AG10803 (cell line): ENCODE measurements around the gene CTBP1.

Experiments used
- DNase-seq: peaks from one replicate; pipeline ENCODE4 v3.0.0; 2010; ENCODE audit warnings: low read depth
- H3K4me3 ChIP-seq: 2 replicates; pipeline ENCODE4 v1.5.1; 2011; ENCODE audit warnings: mild to moderate bottlenecking, low read length, control low read depth
- CTCF ChIP-seq: conservative IDR thresholded peaks from 2 replicates; pipeline ENCODE4 v1.5.1; 2011; ENCODE audit warnings: mild to moderate bottlenecking, low read length, control low read depth, inconsistent platforms

Gene CTBP1

DNA sequence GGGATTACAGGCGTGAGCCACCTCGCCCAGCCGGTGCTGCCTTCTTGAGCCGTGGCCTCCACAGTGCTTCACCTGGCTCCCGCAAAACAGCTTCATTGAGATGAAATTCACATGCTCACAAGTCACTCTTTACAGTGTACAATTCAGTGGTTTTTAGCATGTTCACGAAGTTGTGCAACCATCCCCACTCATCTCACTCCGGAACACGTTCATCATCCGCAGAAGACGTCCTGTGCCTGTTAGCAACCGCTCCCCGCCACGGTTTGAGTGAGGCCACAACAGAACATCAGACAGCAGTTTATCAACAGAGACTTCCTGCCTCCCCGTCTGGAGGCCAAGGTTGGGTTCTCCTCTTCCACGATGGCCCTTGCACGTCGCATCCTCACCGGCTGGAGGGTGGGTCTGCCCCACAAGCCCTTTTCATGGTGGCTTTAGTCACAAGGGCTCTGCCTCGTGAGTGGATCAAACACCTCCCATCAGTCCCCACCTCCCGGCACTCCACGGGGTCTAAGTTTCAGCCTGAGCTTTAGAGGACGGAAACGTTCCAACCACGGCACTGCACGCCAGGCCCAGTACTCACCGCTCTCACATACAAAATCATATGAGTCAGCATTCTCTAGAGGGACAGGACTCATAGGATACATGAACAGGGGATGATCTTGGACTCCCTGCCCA is 46.9 kb downstream of the CTBP1 start:
- peak; percentile 88 for DNase-seq
- no peak overlapping the region for H3K4me3 ChIP-seq
- no peak for TF ChIP-seq CTCF

DNA sequence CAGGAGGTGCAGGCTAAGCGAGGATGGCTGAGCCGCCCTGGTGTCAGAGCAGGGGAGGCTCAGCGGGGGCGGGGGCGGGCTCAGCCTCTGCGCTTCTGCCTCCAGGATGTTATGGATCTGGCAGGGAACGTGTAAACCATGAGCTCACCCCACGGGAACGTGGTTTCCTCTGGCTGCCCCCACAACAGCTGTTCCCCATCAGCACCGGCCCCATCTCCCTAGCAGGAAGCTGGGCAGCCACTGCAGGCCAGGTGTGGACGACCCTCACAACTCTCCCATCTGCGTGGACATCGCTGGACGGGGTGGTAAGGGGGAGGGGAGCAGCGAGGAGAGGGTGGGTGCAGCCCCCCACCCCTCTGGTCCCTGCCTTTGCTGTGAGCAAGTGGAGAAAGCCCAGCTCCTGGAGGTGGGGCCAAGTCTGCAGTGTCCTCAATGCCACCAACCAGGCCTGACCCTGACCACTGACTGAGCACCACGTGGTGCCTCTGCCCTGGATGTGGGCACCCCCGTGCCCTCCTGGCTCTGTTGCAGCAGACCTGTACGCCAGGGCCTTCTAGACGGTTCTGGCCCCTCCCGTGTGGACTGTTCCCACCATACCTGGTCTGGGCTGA is 48.4 kb downstream of the CTBP1 start:
- TF ChIP-seq CTCF, result no peak

GRCh38 chr4:1199556-1200331 is 49.2 kb downstream of the CTBP1 start:
- no peak for DNase-seq
- H3K4me3 ChIP-seq, result peak overlapping the region; percentile 27
- no peak for TF ChIP-seq CTCF

More for the DNA sequence above, 48.4 kb downstream of the CTBP1 start:
- peak overlapping the region; percentile 29 for H3K4me3 ChIP-seq
- DNase-seq, result peak; percentile 84

- no peak for TF ChIP-seq CTCF
- H3K4me3 ChIP-seq, result no peak overlapping the region
- DNase-seq, result no peak
These were observed 50.7 kb downstream of the CTBP1 start for GRCh38 chr4:1198098-1198844.

- no peak for TF ChIP-seq CTCF
- no peak for DNase-seq
- no peak overlapping the region for H3K4me3 ChIP-seq
These were observed 52.3 kb downstream of the CTBP1 start for GRCh38 chr4:1196421-1197183.

DNA sequence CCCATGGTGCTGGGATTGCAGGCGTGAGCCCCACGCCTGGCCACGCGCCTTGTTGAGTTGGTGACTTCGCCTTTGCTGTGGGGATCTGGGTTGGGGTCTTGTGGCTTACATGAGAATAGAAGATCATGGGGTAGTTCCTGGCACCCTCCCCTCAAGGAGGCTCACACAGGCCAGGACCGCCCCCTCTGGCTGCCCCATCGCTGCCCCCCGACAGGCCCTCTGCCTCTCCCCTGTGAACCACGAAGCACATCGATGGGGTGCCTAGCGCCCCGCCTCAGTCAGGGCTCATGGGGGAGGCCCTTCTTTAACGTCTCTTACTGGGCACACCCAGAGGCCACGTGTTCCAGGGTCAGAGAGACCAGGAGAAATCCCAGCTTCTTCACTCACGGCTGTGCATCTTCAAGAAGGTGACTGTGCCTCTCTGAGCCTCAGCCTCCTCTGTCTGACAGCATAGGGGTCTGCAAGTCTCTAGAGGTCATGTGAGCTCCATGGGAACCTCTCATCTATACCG is 53.0 kb downstream of the CTBP1 start:
- no peak for DNase-seq
- no peak overlapping the region for H3K4me3 ChIP-seq
- TF ChIP-seq CTCF, result no peak
